Measurements from ENCODE around the gene HRH2.

GRCh38 chr5:175683921-175684320 lies 26.1 kb downstream of the HRH2 start:
- no peak for TF ChIP-seq CTCF (IDR thresholded peaks at IDR 0.05)
- no peak for TF ChIP-seq POLR2A (IDR thresholded peaks at IDR 0.05)
